HG02678 (cell line): ENCODE measurements around the gene FOXA1.

Experiments used
- ATAC-seq: cut with Tn5 transposase; IDR thresholded peaks from one replicate; pipeline ENCODE4 v1.9.1; 2021; ENCODE audit warnings: mild to moderate bottlenecking, moderate library complexity; ENCODE audit not compliant: unreplicated experiment

The FOXA1 gene

DNA sequence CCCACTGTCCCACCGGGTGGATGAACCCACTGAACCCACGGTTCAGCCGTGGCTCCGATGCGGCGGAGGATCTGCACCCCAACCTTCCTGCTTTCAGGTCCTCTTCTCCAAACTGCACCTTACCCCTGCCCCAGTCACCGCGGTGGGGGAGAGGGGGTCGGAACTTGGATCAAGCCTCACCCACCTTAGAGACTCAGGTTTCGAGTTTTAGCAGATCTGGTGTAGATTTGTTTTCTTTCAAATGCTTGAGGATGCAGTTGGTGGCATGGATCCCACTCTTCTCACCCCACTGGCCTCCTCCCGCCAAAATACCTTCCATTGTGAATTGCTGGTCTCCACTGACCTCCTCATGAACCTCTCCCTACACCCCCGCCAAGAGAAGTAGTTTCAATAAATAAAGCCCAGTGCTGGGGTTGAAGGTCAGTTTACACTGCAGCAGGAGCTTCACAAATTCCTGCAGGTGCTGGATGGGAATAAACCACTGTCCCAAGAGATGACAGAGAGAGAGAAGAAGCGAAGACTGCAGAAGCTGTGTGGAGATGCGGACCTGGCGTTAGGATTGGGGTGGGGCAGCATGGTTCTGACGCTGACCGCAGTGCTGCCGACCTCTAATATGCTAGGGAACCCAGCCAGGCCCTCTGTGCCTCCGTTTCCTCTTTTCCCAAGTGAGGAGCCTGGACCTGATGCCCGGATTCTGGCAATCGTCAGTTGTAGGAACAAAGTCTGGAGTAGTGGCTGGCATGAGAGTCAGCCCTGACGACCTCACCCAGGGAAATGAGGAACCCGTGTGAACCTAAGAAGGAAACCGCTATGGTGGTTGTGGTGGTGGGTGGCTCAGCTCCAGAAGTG, 7.8 kb upstream of the FOXA1 start:
- ATAC-seq: no peak

DNA sequence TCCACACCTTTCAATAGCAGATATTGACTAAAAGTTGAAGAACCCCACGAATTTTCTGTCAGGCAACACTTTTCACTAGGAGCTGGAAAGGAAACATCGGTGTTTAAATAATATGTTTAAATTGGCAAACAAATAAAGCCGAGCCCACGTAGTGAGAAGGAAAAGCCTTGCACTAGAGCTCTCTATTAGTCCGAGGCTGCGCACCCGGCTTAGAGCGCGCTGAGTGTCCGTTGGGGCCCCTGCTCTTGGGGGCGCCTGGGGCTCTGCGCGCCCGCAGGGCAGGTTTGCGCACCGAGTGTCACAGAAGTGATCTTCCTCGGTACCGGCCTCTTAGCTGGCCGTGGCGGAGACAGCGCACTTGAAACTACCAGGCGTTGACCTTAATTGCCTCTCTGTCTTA, 6.8 kb upstream of the FOXA1 start:
- no peak for ATAC-seq

DNA sequence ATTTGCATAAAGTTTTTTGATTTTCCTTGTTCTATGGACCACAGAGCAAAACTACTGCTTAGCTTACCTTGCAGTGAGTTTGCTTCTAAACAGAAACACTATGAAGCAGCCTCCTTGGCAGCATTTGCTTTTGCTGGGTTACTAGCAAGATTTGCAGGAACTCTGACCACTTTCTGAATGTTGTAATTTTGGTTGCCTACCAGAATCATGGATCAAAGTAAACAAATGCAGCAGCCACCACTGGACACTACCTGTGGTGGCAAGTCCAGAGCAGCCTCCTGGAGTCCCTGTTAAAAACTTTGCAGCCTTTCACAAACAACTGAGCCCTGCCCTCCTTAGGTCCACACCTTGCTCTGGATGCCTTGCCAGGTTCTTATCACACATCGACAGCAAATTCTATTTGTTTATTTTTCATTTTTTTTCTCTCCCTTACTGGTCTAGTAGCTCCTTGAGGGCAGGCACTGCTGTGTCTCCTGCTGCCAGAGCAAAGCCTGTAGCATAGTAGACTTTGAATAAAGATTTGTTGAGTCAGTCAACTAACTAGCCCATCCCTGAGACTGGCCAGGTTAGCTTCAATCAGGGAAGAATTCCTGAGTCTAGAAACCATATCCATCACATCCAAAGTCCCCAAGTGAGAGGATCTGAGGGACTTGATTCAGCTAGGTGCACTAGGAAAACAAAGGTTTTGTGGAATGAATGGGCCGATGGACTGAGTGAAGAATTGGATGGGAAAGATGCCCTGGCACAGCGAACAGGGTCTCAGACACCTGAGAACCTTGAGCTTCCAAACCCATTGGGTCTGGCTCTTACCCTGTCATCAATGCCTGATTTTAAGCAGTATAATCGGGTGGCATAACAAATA, 6.1 kb upstream of the FOXA1 start:
- ATAC-seq: no peak

DNA sequence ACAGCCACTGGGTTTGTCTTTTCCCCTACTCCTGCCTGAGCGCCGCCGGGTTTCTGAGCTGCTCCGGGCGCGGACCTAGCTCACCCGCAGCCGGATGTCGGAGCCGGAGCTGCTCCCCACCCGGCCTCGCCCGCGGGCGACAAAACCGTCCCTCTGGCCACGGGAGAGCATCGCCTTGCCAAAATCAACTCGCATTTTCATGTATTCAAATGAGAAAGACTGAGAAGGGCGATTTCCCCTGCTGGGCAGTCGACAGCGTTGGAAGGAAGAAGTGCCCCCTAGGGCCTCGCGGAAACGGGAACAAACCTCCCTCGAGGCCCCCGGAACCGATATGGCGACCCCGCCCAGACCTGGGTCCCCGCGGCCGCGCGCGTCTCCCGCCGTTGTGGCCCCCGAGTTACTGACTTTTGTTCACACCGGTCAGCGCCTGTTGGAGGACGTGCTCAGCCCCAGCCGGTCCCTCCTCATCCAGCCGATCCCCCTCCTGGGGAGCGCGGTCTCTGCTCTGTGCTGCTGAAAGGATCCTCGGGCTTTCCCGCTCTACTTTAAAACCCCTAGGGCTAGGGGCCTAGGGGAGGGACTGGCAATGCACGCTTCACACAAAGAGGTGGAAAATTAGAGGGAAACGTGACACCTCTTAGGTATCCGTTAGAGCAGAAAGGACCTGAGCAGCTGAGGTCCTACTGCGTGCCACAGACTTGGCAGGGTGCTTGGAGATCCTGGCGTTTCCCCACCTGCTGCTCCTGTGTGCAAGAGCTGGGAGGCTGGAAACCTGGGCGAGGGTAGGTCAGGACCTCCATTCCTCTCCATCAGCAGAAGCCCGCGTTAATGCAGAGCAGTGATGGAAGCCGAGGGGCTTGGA, 4.7 kb upstream of the FOXA1 start:
- ATAC-seq: no peak

DNA sequence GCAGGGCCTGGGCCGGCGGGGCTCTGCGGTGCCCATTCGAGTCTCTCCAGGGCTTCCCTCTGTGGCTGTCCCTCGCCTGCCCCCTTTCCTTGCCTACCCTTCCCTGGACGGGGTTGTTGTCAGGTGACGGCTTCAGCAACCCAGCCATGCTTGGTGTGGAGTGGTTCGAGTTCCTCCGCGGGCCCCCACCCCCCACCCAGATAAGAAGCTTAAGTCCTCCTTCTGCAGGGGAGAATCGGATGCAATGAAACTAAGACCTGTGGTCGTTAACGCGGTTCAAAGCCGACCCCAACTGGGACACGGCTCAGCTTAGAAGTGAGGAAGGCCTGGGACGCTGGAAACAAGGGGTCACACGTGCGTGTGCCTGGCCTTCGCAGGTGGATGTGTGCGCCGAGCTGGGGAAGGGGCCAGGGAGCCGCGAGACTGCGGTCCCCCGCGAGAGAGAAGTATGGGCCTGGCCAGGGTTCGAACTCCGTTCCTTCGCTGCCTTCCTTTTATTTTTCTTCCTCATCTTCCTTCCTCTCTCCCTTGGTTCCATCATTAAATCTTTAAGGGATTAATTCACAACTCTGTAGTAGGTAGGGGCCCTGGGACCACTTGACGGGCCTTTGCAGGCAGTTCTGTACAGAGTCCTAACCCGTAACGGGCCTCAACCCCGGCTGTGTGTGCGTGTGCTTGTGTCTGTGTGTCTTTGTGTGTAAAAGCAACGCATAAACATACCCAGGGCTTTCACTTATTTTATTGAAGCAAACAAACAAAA, 3.9 kb upstream of the FOXA1 start:
- ATAC-seq: no peak

DNA sequence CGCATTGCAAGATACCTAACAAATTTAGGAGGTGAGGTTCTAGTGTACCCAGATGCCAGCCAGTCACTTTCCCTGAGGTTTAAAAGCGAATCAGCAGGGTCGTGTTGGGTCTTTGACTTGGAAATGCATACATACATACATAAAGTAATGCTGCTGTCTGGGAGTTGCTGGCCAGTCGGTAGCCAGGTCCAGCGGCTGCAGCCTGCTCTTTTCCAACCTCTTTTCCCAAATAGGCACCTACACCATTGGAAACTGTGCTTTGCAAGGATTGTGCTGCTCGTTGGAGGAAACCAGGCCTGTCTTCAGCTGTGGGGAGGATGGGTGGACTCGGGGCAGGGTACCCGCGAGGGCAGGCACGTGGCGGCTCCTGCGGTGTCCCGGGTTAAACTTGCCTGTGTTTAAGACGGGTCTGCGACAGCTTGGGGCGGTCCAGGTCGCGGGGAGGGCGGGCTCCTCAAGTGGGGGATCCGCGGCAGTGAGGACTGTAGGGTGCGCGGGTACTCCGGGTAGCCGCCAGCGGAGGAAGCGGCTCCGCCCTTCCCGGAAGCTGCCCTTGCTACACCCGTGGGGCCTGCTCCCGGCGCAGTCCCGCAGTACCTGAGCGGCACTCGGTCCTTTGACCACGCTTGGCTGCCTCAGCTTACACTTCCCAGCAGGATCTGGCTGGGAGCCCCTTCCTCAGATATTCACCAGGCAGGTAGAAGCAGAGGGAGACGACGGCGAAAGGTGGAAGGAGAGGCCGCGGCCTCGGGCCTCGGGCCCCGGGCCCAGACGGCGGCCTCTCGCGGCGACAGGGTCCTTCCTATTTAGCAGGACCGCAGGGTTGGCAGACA, 3.1 kb upstream of the FOXA1 start:
- ATAC-seq: no peak

DNA sequence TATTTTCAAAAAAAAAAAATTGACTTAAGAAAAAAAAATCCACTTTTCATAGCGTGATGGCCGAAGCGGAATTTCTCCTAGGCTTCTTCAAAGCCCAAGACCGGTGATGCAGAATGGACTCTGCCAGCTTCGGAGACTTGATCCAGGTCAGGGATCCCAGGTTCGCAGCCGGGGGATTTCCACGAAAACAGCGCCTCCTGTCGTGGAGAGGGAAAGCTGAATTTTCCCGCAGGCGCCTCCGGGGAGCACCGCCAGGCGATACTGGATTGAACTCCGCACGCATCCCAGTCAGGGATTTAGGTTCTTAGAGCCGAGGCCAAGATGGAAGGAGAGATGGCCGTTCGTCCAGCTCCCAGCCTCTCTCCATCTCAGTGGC, 2.5 kb upstream of the FOXA1 start:
- no peak for ATAC-seq

DNA sequence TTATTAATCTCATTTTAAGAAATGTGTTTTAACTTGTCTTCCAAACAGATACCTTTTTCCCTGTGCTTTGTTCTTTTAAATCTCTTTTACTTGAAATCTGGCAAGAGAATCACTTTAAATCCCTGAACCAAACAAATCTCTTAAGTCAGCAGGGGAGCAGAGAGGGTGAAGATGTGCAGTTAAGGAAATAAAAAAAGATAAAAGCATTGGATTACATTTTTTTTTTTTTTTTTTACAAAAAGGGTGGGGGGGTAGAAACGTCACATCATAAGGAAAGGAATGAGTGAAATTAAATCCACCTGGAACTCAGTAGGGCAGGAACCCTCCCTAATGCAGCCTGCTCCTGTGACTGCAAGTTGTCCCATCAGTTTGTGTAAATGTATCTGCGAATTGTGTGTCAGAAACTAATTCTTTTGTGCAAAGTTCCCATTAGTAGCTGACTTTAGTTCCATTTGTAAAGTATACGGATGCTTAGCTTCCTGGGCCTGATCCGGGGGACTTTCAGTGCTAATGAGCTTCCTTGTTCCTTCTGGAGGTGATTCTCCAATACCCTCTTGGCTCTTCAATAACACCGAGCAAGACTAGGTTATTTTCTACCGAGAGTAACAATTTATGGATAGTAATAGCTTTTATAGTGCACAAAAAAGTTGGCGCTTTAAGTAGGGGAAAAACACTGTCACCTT, 1.9 kb upstream of the FOXA1 start:
- no peak for ATAC-seq

DNA sequence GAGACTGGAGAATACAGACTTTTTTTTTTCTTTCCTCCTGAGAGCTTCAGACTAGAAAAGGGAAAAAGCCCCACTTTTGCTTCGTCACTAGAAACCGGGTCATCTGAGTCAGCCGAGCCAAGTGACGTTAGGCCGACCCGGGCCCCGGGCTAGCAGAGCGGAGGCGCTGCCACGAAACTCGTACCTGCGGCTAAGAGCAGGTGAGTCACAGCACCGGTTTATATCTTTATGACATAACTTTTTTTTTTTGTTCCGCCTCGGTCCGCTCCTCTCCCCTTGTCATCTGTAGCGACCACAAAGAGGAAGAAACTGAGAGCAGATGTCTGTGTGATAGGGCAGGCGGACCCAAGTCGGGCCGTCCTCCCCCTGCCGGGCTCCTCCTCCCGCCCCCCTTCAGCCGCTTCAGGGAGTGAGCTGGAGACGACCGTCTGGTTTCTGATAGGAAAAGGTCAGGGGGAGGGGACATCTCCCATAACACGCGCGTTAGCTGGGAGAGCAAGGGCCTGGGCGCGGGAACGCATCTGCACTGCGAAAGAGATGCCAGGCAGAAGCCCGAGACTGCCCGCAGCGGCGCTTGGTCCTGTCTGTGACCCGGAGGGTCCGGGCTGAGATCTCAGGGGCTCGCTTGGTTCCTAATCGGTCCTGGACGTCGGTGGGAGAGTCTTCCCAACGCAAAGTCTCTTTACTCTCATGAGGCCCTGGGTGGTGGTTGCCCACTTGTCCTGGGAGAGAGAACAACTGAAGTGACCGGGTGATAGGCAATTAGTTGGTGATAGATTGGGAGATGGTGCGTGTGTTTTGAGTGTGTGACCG, 966 bp upstream of the FOXA1 start:
- ATAC-seq: no peak

DNA sequence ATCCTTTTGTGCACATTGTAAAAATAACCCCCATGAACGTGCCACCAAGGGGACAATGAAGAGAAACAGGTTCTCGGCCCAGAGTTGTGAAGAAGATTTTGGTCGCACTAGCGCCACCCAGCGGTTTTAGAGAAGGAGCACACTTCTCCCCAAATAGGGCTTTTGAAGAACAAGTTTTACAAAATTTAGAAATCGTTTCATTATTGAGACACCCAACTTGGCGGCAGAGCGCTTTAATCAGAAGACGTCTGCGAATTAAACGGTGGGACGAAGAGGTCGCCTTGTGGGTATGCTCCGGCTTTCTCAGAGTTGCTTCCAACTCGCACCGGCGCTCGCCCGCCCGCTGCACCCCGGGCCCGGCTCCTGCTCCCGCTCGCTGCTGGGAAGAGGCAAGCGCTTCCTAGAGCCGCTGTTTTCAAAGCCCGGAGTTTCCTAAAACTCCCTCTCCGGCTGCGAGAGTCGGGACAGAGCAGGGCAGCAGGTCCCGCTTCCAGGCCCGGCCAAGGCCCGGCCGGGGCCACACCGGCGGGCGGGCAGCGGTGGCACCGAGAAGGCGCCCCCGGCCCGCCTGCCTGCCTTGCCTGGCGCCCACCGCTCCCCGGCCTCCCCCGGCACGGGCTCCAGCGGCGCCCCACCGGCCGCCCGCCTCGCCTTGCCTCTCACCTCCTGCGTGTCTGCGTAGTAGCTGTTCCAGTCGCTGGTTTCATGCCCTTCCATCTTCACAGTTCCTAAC, 645 bp downstream of the FOXA1 start:
- no peak for ATAC-seq

DNA sequence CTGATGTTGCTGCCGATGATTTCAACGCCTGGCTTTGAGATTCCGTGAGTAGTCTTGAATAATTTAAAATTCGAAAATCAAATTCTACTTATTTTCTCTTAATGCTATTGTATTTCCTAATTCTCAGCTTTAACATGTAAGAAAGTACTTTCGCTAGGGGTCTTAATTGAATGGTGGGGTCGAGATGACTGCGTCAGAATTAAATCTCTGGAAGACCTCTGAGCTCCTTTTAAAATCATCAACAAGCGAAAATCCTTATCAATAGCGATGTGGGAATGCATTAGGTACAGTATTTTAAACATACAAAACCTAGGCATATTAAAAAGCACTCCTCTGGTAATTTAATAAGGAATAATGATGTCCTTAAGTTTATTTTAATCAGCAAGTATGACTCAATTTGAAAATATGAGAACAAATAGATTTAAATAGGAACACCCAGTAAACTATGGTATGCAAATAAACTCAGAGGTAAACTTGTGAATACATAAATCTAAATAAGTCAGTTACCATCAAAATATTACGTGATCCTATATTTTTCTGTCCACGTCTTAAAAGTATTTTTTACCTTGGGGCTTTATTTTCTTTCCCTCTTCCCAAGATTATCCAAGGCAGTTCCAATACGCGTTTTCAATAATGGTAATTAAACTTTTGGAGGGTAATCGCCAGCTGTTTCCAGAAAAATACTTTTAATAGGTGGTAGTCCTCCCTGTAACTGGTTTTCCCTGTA, 1.4 kb downstream of the FOXA1 start:
- ATAC-seq: no peak

DNA sequence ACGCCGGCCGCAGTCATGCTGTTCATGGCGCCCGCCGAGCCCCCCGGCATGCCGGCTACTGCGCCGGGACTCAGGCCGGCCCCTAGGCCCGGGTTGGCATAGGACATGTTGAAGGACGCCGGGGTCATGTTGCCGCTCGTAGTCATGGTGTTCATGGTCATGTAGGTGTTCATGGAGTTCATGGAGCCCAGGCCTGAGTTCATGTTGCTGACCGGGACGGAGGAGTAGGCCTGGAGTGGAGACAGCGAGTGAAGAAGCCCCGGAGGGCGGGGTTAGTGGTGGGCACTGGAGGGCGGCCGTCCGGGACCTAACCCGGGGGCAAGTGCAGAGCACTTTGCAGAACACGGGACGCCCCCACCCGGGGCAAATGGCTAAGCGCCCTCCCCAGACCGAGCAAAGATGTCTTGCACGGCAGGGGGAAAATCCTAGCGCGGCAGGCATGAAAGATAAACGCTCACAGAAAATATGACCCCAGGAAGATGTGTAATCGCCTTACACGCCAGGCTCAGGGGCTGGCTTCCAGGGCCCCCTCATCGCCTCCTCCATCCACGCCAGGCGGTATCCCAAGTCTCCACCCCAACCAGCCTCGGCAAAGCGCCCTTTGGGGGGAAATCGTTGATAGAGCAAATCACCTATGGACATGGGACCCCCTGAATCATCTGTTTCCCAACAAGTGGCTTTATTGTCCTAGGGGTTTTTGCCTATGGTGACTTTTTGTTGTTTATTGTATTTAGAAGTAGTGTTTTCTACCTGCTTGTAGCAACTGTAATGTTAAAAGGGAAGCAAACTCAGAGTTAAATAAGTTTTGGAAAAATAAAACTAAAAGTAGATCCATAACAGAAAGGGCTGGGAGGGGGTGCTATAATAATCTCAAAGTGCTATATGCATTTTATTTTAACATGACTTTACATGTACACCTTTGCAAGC, 2.3 kb downstream of the FOXA1 start:
- no peak for ATAC-seq

DNA sequence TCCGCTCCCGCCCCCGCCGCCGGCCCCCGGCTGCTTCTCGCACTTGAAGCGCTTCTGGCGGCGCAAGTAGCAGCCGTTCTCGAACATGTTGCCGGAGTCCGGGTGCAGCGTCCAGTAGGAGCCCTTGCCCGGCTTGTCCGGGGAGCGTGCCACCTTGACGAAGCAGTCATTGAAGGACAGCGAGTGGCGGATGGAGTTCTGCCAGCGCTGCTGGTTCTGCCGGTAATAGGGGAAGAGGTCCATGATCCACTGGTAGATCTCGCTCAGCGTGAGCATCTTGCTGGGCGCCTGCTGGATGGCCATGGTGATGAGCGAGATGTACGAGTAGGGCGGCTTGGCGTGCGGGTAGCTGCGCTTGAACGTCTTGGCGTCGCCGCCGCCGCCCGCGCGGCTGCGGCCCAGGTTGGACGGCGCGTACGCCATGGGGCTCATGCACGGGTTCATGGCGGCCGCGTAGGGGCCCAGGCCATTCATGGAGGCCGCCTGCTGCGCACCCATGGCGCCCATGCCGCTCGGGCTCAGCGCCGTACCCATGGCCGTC, 3.0 kb downstream of the FOXA1 start:
- no peak for ATAC-seq

DNA sequence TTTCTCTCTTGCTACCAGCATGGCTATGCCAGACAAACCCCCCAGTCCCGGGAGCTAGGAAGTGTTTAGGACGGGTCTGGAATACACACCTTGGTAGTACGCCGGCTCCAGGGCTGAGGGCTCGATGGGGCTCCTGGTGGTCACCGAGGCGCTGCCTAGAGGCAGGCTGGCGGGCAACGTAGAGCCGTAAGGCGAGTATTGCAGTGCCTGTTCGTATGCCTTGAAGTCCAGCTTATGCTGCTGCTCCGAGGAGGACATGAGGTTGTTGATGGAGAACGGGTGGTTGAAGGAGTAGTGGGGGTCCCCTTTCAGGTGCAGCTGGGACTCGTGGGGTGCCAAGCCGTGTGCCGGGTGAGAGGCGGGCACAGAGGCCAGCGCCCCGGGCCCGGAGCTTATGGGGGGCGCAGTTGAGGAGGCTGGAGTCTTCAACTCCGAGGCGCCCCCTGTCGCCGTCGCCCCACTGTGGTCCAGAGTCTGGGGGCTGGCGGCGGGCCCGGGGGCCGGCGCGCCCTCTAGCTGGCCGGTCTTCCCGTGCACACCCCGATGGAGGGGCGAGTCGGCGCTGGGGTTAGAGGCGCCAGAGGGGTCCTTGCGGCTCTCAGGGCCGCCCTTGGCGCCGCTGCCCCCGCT, 3.6 kb downstream of the FOXA1 start:
- no peak for ATAC-seq
